HG02588 (cell line): ENCODE data around the gene USP2.

Experiments
- ATAC-seq: cut with Tn5 transposase; IDR thresholded peaks from one replicate; pipeline ENCODE4 v1.9.1; 2021; ENCODE audit warnings: mild to moderate bottlenecking, moderate library complexity; ENCODE audit not compliant: unreplicated experiment

The USP2 gene

DNA sequence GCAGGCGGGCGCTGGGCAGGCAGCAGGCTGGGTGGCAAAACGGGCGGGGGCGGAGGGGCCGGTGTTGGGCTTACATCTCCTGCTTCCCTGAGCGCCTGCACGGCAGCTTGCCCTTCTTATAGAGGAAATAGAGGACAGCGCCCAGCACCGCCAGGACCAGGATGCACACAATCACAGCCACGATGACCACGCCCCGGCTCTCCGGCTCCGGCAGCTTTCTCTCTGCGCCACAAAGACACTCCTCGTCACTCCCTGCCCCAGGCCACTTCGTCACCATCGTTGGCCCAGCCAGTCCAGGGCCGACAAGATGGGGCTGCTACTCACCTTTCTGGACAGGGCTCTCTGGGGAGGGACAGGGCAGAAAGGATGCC lies 70.8 kb downstream of the USP2 start:
- no peak for ATAC-seq

- ATAC-seq, result no peak
Measured at GRCh38 chr11:119309953-119310681, 71.4 kb downstream of the USP2 start.

DNA sequence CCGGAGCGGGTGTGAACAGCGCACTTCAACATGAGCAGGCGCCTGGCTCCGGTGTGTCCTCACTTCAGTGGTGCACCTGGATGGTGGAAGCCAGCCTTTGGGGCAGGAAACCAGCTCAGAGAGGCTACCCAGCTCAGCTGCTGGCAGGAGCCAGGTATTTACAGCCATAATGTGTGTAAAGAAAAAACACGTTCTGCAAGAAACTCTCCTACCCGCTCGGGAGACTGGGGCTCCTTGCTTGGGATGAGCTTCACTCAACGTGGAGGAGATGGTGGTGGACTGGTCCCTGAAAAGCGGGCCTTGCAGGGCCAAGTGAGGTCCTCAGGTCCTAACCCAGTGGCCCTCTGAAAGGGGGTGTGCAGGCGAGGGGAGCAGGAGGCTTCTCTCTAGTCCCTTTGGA lies 72.1 kb downstream of the USP2 start:
- ATAC-seq, result no peak

- ATAC-seq, result no peak
Measured at GRCh38 chr11:119307974-119308373, 73.5 kb downstream of the USP2 start.

- ATAC-seq, result no peak
Measured at GRCh38 chr11:119307219-119307618, 74.3 kb downstream of the USP2 start.

- no peak for ATAC-seq
Measured at GRCh38 chr11:119306373-119306890, 75.1 kb downstream of the USP2 start.

DNA sequence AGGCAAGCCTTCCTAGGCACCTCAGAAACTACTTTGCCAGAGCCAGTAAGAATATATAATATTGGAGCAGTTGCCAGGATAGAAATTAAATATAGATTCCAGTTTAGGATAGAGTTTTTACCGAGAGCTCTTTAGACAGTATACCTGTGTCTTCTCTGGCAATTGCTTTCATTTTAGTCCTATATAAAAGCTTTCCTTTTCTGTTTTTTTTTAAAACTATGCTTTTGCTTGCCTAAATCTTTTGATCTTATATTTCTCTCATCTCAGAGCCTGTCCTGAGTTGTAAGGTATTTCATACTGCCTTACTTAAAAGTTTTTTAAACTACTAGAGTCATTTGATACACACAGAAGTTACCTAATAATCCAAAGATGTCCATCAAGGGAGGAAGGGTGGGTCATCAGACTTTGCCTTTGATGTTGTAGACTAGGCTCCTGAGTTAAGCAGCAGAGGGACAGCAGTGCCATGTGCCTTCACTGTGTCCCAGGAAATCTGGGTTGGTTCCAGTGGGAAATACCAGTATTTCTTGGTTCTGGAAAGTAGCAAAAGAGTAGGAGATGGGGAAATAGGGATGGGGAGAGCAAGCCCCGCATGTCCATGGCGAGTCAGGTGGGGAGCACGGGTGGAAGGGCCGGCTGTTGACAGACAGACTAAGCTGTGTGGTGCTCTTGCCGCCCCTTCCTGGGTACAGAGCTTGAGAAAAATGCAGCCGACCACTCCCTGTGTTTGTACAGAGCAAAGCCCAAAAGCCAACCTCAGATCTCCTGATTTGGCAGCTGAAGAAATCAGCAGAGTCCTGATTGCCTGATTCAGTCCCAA lies 75.7 kb downstream of the USP2 start:
- ATAC-seq, result no peak
